Embryonic facial prominence (tissue), 1 donor: ENCODE measurements around the gene CC2D1A.

Source experiments
- DNase-seq: peaks from one replicate; pipeline ENCODE4 v3.0.0-alpha.2; 2016; ENCODE audit errors: extremely low spot score

The CC2D1A gene

DNA sequence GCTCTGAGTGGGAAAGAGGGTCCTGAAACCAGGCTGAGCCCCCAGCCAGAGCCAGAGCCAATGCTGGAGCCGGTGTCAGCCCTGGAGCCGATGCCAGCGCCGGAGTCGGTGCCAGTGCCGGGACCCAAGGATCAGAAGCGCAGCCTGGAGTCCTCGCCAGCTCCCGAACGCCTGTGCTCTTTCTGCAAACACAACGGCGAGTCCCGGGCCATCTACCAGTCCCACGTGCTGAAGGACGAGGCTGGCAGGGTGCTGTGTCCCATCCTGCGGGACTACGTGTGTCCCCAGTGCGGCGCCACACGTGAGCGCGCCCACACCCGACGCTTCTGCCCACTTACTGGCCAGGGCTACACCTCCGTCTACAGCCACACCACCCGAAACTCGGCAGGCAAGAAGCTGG lies 28.7 kb upstream of the CC2D1A start:
- no peak for DNase-seq

- peak; percentile 89 for DNase-seq
Observed at GRCh38 chr19:13880059-13881043, 25.6 kb upstream of the CC2D1A start.

DNA sequence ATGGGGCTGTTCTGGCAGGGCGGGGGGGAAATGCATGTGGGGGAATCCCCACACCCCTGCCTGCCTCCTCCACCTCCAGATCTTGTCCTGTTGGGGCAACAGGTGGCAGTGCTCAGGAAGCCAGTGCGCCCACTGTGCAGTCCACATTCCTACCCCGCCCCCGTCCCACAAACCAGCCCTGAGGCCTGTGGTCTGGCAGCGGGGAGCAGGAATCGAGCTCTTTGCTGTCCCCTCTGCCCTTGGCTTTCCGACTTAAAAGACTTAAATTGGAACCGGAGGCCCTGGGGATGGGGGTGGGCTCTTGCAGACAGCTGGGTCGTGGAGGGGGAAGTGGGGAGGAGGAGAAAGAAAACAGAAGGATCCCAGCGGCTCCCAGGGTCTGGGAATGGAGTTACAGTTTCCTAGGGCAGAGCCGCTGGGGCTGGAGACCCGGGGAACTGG lies 24.7 kb upstream of the CC2D1A start:
- DNase-seq: no peak

GRCh38 chr19:13881692-13882418 lies 24.1 kb upstream of the CC2D1A start:
- no peak for DNase-seq

- DNase-seq: no peak
Observed at GRCh38 chr19:13882419-13882795, 23.6 kb upstream of the CC2D1A start.

DNA sequence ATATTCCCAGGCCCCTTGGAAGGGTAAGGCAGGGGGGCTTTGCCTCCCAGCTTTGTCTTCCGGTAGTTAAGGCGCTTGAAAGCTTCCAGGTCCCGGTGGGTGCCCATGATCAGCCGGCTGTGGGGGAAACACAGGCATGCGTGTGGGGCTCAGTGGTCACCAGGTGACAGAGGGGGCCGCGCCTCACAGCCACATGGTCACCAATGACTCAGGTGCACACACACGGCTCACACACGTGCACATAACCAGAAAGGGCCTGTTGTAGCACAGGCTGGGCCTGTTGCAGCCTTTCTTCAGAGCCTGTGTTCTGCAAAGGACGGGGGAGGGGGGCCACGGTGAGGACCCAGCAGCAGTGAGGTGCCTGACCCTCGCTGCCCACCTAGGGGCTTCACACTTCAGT lies 23.2 kb upstream of the CC2D1A start:
- DNase-seq: no peak

DNA sequence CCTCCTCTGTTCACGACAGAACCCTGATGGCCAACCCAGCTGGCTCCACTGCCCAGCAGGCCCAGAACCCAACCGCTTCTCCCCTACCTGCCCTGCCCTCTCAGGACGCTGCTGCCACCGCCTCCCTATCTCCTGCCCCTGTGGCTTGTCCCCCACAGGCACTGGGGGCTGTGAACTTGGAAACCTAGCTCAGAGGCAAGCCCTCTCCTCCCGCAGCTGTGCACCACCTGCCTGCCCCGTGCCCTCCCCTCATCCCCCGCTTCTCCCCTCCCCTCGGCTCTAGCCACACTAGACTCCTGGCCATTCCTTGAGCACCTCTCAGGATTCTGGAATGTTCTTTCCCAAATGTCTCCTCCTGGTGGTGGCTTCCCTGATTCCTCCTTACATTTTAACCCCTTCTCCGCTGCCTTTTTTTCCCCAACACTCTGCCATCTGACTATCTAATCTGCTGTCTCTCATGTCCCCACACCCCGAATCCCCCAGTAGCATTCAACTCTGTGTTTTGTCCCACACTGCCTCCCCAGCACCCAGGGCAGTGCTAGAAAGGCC lies 22.4 kb upstream of the CC2D1A start:
- no peak for DNase-seq

GRCh38 chr19:13884726-13885591 lies 21.0 kb upstream of the CC2D1A start:
- DNase-seq: no peak

- no peak for DNase-seq
Observed at GRCh38 chr19:13885826-13886365, 20.1 kb upstream of the CC2D1A start.

GRCh38 chr19:13887018-13887436 lies 19.0 kb upstream of the CC2D1A start:
- no peak for DNase-seq

- no peak for DNase-seq
Observed at GRCh38 chr19:13887517-13887916, 18.5 kb upstream of the CC2D1A start.

DNA sequence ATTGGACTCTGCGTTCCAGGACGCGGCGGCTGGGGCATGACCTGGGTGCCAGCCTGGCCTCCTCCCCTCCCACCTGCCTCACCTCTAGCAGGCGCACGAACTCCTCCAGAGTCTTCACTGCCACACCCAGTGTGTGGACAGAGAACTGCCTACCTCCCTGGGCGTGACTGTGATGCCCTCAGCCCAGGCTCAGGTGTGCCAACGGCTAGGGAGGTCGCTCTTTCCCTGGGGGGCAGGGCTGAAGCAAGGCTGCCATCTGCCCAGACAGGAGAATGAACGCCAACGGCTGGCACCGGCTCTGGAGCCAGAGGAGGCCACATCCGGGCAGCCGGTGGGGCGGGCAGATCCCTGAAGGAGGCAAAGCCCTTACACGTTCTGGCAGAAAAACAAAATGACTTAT lies 17.7 kb upstream of the CC2D1A start:
- DNase-seq: no peak

DNA sequence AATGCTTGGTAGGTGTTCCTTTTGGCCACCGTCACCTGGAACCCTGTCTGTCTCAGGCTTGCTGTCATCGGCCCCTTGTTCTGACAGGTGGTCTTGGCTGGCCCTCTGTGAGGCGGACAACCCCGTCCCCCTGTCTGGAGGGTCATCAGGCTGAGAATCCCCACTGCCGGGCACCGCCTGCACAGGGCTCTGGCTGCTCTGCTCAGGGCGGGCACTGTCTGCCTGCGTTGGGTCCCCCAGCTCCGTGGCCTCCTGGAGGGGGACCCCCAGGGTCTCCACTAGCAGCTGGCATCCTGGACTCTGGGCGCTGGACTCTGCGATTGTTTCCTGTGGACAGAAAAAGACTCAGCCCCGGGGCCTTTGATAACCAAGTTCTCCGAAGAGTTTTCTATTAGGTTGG lies 15.9 kb upstream of the CC2D1A start:
- no peak for DNase-seq

DNA sequence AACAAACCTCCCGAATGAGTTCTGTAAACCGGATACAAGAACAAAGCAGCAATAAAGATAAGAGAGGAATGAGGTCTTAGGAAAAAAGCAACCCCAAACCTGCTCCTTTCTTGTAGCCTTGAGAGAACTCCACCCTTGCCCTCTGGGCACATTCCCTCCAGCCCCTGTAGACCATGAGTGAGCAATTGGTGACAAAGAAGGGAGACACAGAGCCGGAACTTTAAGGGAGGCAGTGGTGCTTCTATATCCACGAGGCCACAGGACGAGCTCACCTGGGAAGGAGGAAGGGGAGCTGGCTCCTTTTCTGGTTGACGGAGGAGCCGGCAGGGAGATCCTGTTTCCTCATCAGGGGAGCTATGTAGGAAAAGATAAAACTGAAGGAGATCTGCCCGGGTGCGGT lies 13.1 kb upstream of the CC2D1A start:
- no peak for DNase-seq

GRCh38 chr19:13894552-13894951 lies 11.4 kb upstream of the CC2D1A start:
- no peak for DNase-seq

DNA sequence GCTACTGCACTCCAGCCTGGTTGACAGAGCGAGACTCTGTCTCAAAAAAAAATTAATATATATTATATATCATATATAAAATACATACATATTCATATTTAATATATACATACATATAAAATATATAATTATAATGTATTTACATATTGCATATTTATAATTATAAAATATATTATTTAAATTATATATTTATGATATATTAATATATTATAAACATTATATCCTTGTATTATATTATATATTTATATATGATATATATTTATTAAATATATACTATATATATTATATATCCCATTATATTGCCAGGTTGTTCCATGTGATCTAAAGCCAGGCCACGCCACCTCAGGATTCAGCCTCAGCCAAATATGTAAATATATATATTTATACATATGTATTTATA lies 9.8 kb upstream of the CC2D1A start:
- no peak for DNase-seq

- DNase-seq: no peak
Observed at GRCh38 chr19:13899393-13899792, 6.6 kb upstream of the CC2D1A start.

DNA sequence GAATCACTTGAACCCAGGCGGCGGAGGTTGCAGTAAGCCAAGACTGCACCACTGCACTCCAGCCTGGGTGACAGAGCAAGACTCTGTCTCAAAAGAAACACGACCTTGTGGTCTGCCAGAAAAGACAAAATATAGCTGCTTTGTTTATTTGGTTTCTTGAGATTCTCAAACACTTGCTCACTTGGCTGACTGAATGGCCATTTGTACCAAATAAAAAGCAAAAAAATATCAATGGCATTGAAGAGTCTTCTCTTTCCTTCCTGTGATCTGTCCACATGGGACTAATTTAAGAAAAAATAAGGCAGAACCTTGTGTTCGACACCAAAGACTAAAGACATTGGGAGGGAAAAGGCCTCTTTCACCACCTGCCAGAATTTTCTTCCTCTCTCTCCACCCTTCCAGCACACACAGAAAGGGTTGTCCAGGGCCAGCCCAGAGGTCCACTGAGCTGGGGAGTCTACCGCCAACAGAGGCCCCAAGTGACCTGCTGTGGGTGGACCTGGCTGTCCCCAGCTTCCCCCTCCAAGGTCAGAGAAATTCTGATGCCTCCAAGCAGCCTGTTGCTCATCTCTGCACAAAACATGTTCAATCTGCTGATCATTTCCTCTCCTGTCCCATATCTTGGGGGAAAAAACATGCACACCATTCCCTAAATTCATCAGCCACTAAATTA lies 6.0 kb upstream of the CC2D1A start:
- no peak for DNase-seq

- DNase-seq: no peak
Observed at GRCh38 chr19:13902993-13903555, 2.9 kb upstream of the CC2D1A start.

DNA sequence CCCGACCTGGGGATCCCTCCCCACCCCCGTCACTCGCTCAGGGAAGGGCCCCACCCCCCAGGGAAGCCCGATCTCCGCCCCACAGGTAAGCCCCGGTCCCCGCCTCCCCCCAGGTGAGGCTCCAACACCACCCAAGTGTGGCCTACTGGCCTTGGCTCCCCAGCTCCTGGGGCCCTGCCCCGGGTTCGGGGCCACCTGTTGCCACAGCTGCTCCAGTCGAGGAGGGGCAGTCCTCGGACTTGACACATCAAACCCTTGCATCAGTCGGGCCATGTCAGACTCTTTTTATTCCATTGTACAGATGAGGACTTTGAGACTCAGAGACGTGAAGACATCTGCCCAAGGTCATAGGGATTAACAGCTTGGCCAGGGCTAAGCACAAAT lies 512 bp downstream of the CC2D1A start:
- DNase-seq: no peak

- no peak for DNase-seq
Observed at GRCh38 chr19:13906910-13907309, 909 bp downstream of the CC2D1A start.
